ENCODE data around the gene C4B.
A peak's percentile ranks its signal among the peaks of the same experiment; 100 is the strongest.
"Not testable (repeated sequence)": the region's sequence is repeated elsewhere in the genome, so short reads cannot be mapped to it uniquely, and the experiment has no call there.

The C4B gene

GRCh38 chr6:31971993-31972708 is 42.4 kb upstream of the C4B start, which contains the start of gene DXO:
Gene DXO (minus strand): TSS chr6:31972138. CDS start chr6:31971675, 463 bp downstream.
- Histone ChIP-seq H3K27ac (ENCODE audit: low read depth, low read length) (peak within 1 kb of the TSS; percentile 94), H3K36me3 (ENCODE audit: control insufficient read depth, insufficient read depth, low read length) (peaks cover 12% of the 10 kb centered on the region), H3K4me3 (ENCODE audit: low read length) (peak within 1 kb of the TSS; percentile 83), H3K4me1 (ENCODE audit: control insufficient read depth, insufficient read depth, low read length) (peaks cover 11% of the 10 kb centered on the region), H3K9ac (ENCODE audit: low read length) (peak within 1 kb of the TSS; percentile 83), H3K27me3 (ENCODE audit: control insufficient read depth, insufficient read depth, low read length) (no peaks in the 10 kb centered on the region)

GRCh38 chr6:31972709-31973350 is 41.8 kb upstream of the C4B start:
- Histone ChIP-seq H3K36me3 (ENCODE audit: control insufficient read depth, insufficient read depth, low read length) (peaks cover 9% of the 10 kb centered on the region), H3K9ac (ENCODE audit: low read length) (peak overlapping the region; percentile 66), H3K27me3 (ENCODE audit: control insufficient read depth, insufficient read depth, low read length) (no peaks in the 10 kb centered on the region), H3K27ac (ENCODE audit: low read depth, low read length) (peak overlapping the region; percentile 94), H3K4me3 (ENCODE audit: low read length) (peak overlapping the region; percentile 83), H3K4me1 (ENCODE audit: control insufficient read depth, insufficient read depth, low read length) (peaks cover 11% of the 10 kb centered on the region)

- H3K9ac ChIP-seq (ENCODE audit: low read length); H3K27ac ChIP-seq (ENCODE audit: low read depth, low read length); H3K4me3 ChIP-seq (ENCODE audit: low read length); H3K27me3 ChIP-seq (ENCODE audit: control insufficient read depth, insufficient read depth, low read length); H3K36me3 ChIP-seq (ENCODE audit: control insufficient read depth, insufficient read depth, low read length): not testable (repeated sequence)
- H3K4me1 ChIP-seq (ENCODE audit: control insufficient read depth, insufficient read depth, low read length): peaks cover 11% of the 10 kb centered on the region
These were observed 38.5 kb upstream of the C4B start for GRCh38 chr6:31976065-31976464.

- H3K4me3 ChIP-seq (ENCODE audit: low read length): no peak overlapping the region
- H3K9ac ChIP-seq (ENCODE audit: low read length): no peak overlapping the region
- peaks cover 4% of the 10 kb centered on the region for H3K4me1 ChIP-seq (ENCODE audit: control insufficient read depth, insufficient read depth, low read length)
- no peaks in the 10 kb centered on the region for H3K36me3 ChIP-seq (ENCODE audit: control insufficient read depth, insufficient read depth, low read length)
- H3K27me3 ChIP-seq (ENCODE audit: control insufficient read depth, insufficient read depth, low read length): no peaks in the 10 kb centered on the region
- H3K27ac ChIP-seq (ENCODE audit: low read depth, low read length): no peak overlapping the region
These were observed 36.7 kb upstream of the C4B start for GRCh38 chr6:31977816-31978431.

- no peaks in the 10 kb centered on the region for H3K4me1 ChIP-seq (ENCODE audit: control insufficient read depth, insufficient read depth, low read length)
- no peaks in the 10 kb centered on the region for H3K36me3 ChIP-seq (ENCODE audit: control insufficient read depth, insufficient read depth, low read length)
- H3K9ac ChIP-seq (ENCODE audit: low read length): no peak overlapping the region
- no peak overlapping the region for H3K27ac ChIP-seq (ENCODE audit: low read depth, low read length)
- no peak overlapping the region for H3K4me3 ChIP-seq (ENCODE audit: low read length)
- no peaks in the 10 kb centered on the region for H3K27me3 ChIP-seq (ENCODE audit: control insufficient read depth, insufficient read depth, low read length)
These were observed 35.8 kb upstream of the C4B start for GRCh38 chr6:31978831-31979230.

- Histone ChIP-seq H3K36me3 (ENCODE audit: control insufficient read depth, insufficient read depth, low read length) (no peaks in the 10 kb centered on the region), H3K4me1 (ENCODE audit: control insufficient read depth, insufficient read depth, low read length) (no peaks in the 10 kb centered on the region), H3K4me3 (ENCODE audit: low read length) (no peak overlapping the region), H3K27ac (ENCODE audit: low read depth, low read length) (no peak overlapping the region), H3K9ac (ENCODE audit: low read length) (no peak overlapping the region), H3K27me3 (ENCODE audit: control insufficient read depth, insufficient read depth, low read length) (no peaks in the 10 kb centered on the region)
These were observed 35.2 kb upstream of the C4B start for GRCh38 chr6:31979238-31979898.

GRCh38 chr6:31980195-31980876 is 34.3 kb upstream of the C4B start:
- H3K27me3 ChIP-seq (ENCODE audit: control insufficient read depth, insufficient read depth, low read length); H3K4me1 ChIP-seq (ENCODE audit: control insufficient read depth, insufficient read depth, low read length); H3K27ac ChIP-seq (ENCODE audit: low read depth, low read length); H3K4me3 ChIP-seq (ENCODE audit: low read length); H3K36me3 ChIP-seq (ENCODE audit: control insufficient read depth, insufficient read depth, low read length); H3K9ac ChIP-seq (ENCODE audit: low read length): not testable (repeated sequence)

- H3K4me3 ChIP-seq (ENCODE audit: low read length); H3K9ac ChIP-seq (ENCODE audit: low read length); H3K36me3 ChIP-seq (ENCODE audit: control insufficient read depth, insufficient read depth, low read length); H3K4me1 ChIP-seq (ENCODE audit: control insufficient read depth, insufficient read depth, low read length); H3K27ac ChIP-seq (ENCODE audit: low read depth, low read length); H3K27me3 ChIP-seq (ENCODE audit: control insufficient read depth, insufficient read depth, low read length): not testable (repeated sequence)
These were observed 33.6 kb upstream of the C4B start for GRCh38 chr6:31980998-31981397.

- not testable (repeated sequence) for H3K27me3 ChIP-seq (ENCODE audit: control insufficient read depth, insufficient read depth, low read length); H3K4me3 ChIP-seq (ENCODE audit: low read length); H3K27ac ChIP-seq (ENCODE audit: low read depth, low read length); H3K4me1 ChIP-seq (ENCODE audit: control insufficient read depth, insufficient read depth, low read length); H3K9ac ChIP-seq (ENCODE audit: low read length); H3K36me3 ChIP-seq (ENCODE audit: control insufficient read depth, insufficient read depth, low read length)
These were observed 32.9 kb upstream of the C4B start, which contains the start of gene C4A for GRCh38 chr6:31981744-31982143. Gene C4A (plus strand): TSS chr6:31982057. CDS start chr6:31982108, 51 bp downstream.

- not testable (repeated sequence) for H3K27me3 ChIP-seq (ENCODE audit: control insufficient read depth, insufficient read depth, low read length); H3K4me1 ChIP-seq (ENCODE audit: control insufficient read depth, insufficient read depth, low read length); H3K4me3 ChIP-seq (ENCODE audit: low read length); H3K27ac ChIP-seq (ENCODE audit: low read depth, low read length); H3K9ac ChIP-seq (ENCODE audit: low read length); H3K36me3 ChIP-seq (ENCODE audit: control insufficient read depth, insufficient read depth, low read length)
These were observed 25.2 kb upstream of the C4B start for GRCh38 chr6:31989363-31989762.

- not testable (repeated sequence) for H3K36me3 ChIP-seq (ENCODE audit: control insufficient read depth, insufficient read depth, low read length); H3K4me1 ChIP-seq (ENCODE audit: control insufficient read depth, insufficient read depth, low read length); H3K27me3 ChIP-seq (ENCODE audit: control insufficient read depth, insufficient read depth, low read length); H3K4me3 ChIP-seq (ENCODE audit: low read length); H3K9ac ChIP-seq (ENCODE audit: low read length); H3K27ac ChIP-seq (ENCODE audit: low read depth, low read length)
These were observed 20.2 kb upstream of the C4B start for GRCh38 chr6:31994421-31994820.

- H3K9ac ChIP-seq (ENCODE audit: low read length); H3K27me3 ChIP-seq (ENCODE audit: control insufficient read depth, insufficient read depth, low read length); H3K27ac ChIP-seq (ENCODE audit: low read depth, low read length): not testable (repeated sequence)
These were observed 18.2 kb upstream of the C4B start for GRCh38 chr6:31996385-31996784.

More at GRCh38 chr6:31996385-31996784, 18.2 kb upstream of the C4B start:
- not testable (repeated sequence) for H3K4me3 ChIP-seq (ENCODE audit: low read length); H3K36me3 ChIP-seq (ENCODE audit: control insufficient read depth, insufficient read depth, low read length); H3K4me1 ChIP-seq (ENCODE audit: control insufficient read depth, insufficient read depth, low read length)
